Naive thymus-derived CD4-positive, alpha-beta T cell (primary cell): Measurements from ENCODE around the gene GAL. TPM values are rescaled to one million over a fixed set of nuclear protein-coding genes. Genes with fewer than 3 reads are reported as not detected.

Experiments used
- ATAC-seq: fragments of 150-1000 bp; cut with Tn5 transposase; 2 replicates; pipeline ENCODE4 v1.10.0; 2021; ENCODE audit warnings: mild to moderate bottlenecking, moderate library complexity
- CTCF ChIA-PET: fragments of 350-600 bp; sonication (Branson Sonifier 250); formaldehyde crosslinking; loops from one replicate; lab custom pipeline; 2021; ENCODE audit warnings: antibody characterized with exemption; lab: Charles Lee
- POLR2A ChIA-PET: fragments of 350-600 bp; sonication (Branson Sonifier 250); formaldehyde crosslinking; loops from one replicate; lab custom pipeline; 2021; ENCODE audit warnings: antibody characterized with exemption, inconsistent platforms; lab: Charles Lee
- DNase-seq, 9 donors: peaks; one replicate each; pipeline versions ENCODE4 v3.0.0 to v3.0.0-alpha.2; 2020 to 2022; ENCODE audit warnings: mixed read lengths in 1 of 9
- H3K27ac ChIP-seq: one replicate; pipeline ENCODE4 v1.7.0; 2013; ENCODE audit warnings: mild to moderate bottlenecking, low read depth, low read length, moderate library complexity
- H3K27me3 ChIP-seq, 2 donors: one replicate each; pipeline ENCODE4 v1.7.0; 2013; ENCODE audit warnings: low read length in 2 of 2, mild to moderate bottlenecking in 2 of 2, moderate library complexity in 2 of 2; ENCODE audit not compliant: control insufficient read depth in 2 of 2, insufficient read depth in 2 of 2
- H3K36me3 ChIP-seq, 3 experiments: 1 replicate in 2 of 3; 2 replicates in 1 of 3; pipeline ENCODE4 v1.7.0; 2013; ENCODE audit warnings: low read length in 3 of 3, mild to moderate bottlenecking in 3 of 3, moderate library complexity in 1 of 3; ENCODE audit not compliant: insufficient read depth in 3 of 3, control insufficient read depth in 2 of 3
- H3K4me1 ChIP-seq, 2 donors: one replicate each; pipeline ENCODE4 v1.7.0; 2013; ENCODE audit warnings: low read length in 2 of 2, mild to moderate bottlenecking in 2 of 2, moderate library complexity in 1 of 2; ENCODE audit not compliant: control insufficient read depth in 2 of 2, insufficient read depth in 2 of 2
- H3K4me3 ChIP-seq: 2 replicates; pipeline ENCODE4 v1.7.0; 2013; ENCODE audit warnings: mild to moderate bottlenecking, low read length
- H3K9me3 ChIP-seq, 3 experiments: 1 replicate in 2 of 3; 2 replicates in 1 of 3; pipeline ENCODE4 v1.7.0; 2013; ENCODE audit warnings: low read length in 3 of 3; ENCODE audit not compliant: control insufficient read depth in 2 of 3
- H3K27ac Mint-ChIP-seq, 9 donors: one replicate each; pipeline ENCODE4 v1.8.0; 2020 to 2022; ENCODE audit warnings: mixed read lengths in 9 of 9, mild to moderate bottlenecking in 8 of 9, moderate library complexity in 5 of 9, inconsistent platforms in 2 of 9
- H3K27me3 Mint-ChIP-seq, 5 donors: one replicate each; pipeline ENCODE4 v1.8.0; 2021 to 2022; ENCODE audit warnings: mixed read lengths in 5 of 5, mild to moderate bottlenecking in 1 of 5
- H3K36me3 Mint-ChIP-seq, 5 donors: one replicate each; pipeline ENCODE4 v1.8.0; 2020 to 2022; ENCODE audit warnings: mixed read lengths in 5 of 5, mild to moderate bottlenecking in 3 of 5, inconsistent platforms in 1 of 5
- H3K4me1 Mint-ChIP-seq, 7 donors: one replicate each; pipeline ENCODE4 v1.8.0; 2020 to 2022; ENCODE audit warnings: mixed read lengths in 7 of 7, mild to moderate bottlenecking in 3 of 7, inconsistent platforms in 1 of 7
- H3K4me3 Mint-ChIP-seq, 10 donors: one replicate each; pipeline ENCODE4 v1.8.0; 2020 to 2022; ENCODE audit warnings: mild to moderate bottlenecking in 10 of 10, mixed read lengths in 10 of 10, moderate library complexity in 6 of 10, inconsistent platforms in 2 of 10
- H3K9me3 Mint-ChIP-seq, 11 donors: one replicate each; pipeline ENCODE4 v1.8.0; 2020 to 2022; ENCODE audit warnings: mixed read lengths in 11 of 11, mild to moderate bottlenecking in 4 of 11, inconsistent platforms in 1 of 11, moderate library complexity in 1 of 11
- intact Hi-C, 2 donors: fragments of 100-400 bp; cut with micrococcal nuclease; formaldehyde crosslinking; loops; one replicate each; pipeline ENCODE4 v1.15.1; 2023
- polyA plus RNA-seq, 2 donors: library from polyadenylated mRNA; unstranded; fragments of 300-500 nt; fragmentation: Illumina TruSeq; gene quantifications; one replicate each; pipeline ENCODE4 v1.2.3, GENCODE V29; 2021
- total RNA-seq, 6 experiments: library from RNA in 5 of 6; stranded (reverse) in 5 of 6; gene quantifications; 1 replicate in 5 of 6; 2 replicates in 1 of 6; pipeline ENCODE4 v1.2.3 and lab custom pipeline; 2021 to 2026

GAL gene
- total and polyA plus RNA-seq, 7 experiments from 2014 or later: not detected

GRCh38 chr11:68698993-68699392 lies 14.6 kb downstream of the GAL start:
- CTCF ChIA-PET: no interaction called here

GRCh38 chr11:68704887-68705286 lies 20.5 kb downstream of the GAL start:
- Histone ChIP-seq H3K4me1 (no peaks in the 10 kb centered on the region), H3K4me3 (no peak overlapping the region), H3K9me3 (no peaks in the 10 kb centered on the region), H3K27ac (no peak overlapping the region), H3K27me3 (no peaks in the 10 kb centered on the region), H3K36me3 (no peaks in the 10 kb centered on the region)
- H3K9me3 Mint-ChIP-seq: no peaks in the 10 kb centered on the region
- H3K4me3 Mint-ChIP-seq: no peak overlapping the region
- ChIA-PET POLR2A (no interaction called here), CTCF (no interaction called here)
- DNase-seq (no peak), ATAC-seq (no peak)
- H3K27ac Mint-ChIP-seq: no peak overlapping the region
- no peaks in the 10 kb centered on the region for H3K4me1 Mint-ChIP-seq
- H3K27me3 Mint-ChIP-seq: peaks cover 0 to 12% (median 0%) of the 10 kb centered on the region in 5 donors
- intact Hi-C loops: no loop called here
- peaks cover 0 to 13% (median 0%) of the 10 kb centered on the region in 5 donors for H3K36me3 Mint-ChIP-seq

More at GRCh38 chr11:68698993-68699392, 14.6 kb downstream of the GAL start:
- Mint-ChIP-seq H3K4me1 (no peaks in the 10 kb centered on the region), H3K27ac (no peak overlapping the region), H3K36me3 (peaks cover 0 to 10% (median 6%) of the 10 kb centered on the region in 5 donors), H3K9me3 (peaks cover 4 to 34% (median 12%) of the 10 kb centered on the region in 11 donors), H3K27me3 (peaks cover 5 to 39% (median 19%) of the 10 kb centered on the region in 5 donors), H3K4me3 (no peak overlapping the region)
- ATAC-seq (no peak), DNase-seq (no peak)
- Histone ChIP-seq H3K9me3 (peaks cover 0 to 5% (median 0%) of the 10 kb centered on the region in 3 experiments), H3K27ac (no peak overlapping the region), H3K36me3 (no peaks in the 10 kb centered on the region), H3K4me3 (no peak overlapping the region), H3K27me3 (no peaks in the 10 kb centered on the region), H3K4me1 (no peaks in the 10 kb centered on the region)
- POLR2A ChIA-PET: no interaction called here
- intact Hi-C loops: no loop called here

- H3K36me3 ChIP-seq: no peaks in the 10 kb centered on the region
- no peaks in the 10 kb centered on the region for H3K4me1 Mint-ChIP-seq
Measured at GRCh38 chr11:68707527-68707926, 23.2 kb downstream of the GAL start.

GRCh38 chr11:68709062-68709461 lies 24.7 kb downstream of the GAL start:
- peaks cover 0 to 21% (median 0%) of the 10 kb centered on the region in 5 donors for H3K36me3 Mint-ChIP-seq
- no peak for ATAC-seq
- CTCF ChIA-PET: no interaction called here
- Histone ChIP-seq H3K27me3 (no peaks in the 10 kb centered on the region), H3K9me3 (no peaks in the 10 kb centered on the region), H3K36me3 (peaks cover 0 to 1% (median 0%) of the 10 kb centered on the region in 3 experiments), H3K4me3 (no peak overlapping the region), H3K4me1 (no peaks in the 10 kb centered on the region), H3K27ac (no peak overlapping the region)
- no peak overlapping the region for H3K4me3 Mint-ChIP-seq
- no peak overlapping the region for H3K27ac Mint-ChIP-seq
- no peaks in the 10 kb centered on the region for H3K27me3 Mint-ChIP-seq
- POLR2A ChIA-PET: no interaction called here
- no peak for DNase-seq
- H3K9me3 Mint-ChIP-seq: no peaks in the 10 kb centered on the region
- intact Hi-C loops: no loop called here
- H3K4me1 Mint-ChIP-seq: no peaks in the 10 kb centered on the region

More at GRCh38 chr11:68707527-68707926, 23.2 kb downstream of the GAL start:
- Histone ChIP-seq H3K27me3 (no peaks in the 10 kb centered on the region), H3K9me3 (no peaks in the 10 kb centered on the region), H3K4me3 (no peak overlapping the region), H3K27ac (no peak overlapping the region), H3K4me1 (no peaks in the 10 kb centered on the region)
- ChIA-PET CTCF (interaction anchor here (1.0 kb wide), 1 partner anchor 36 kb away, joined by 3 read pairs; no protein-coding TSS in a partner anchor), POLR2A (no interaction called here)
- peaks cover 0 to 4% (median 0%) of the 10 kb centered on the region in 5 donors for H3K27me3 Mint-ChIP-seq
- no peak overlapping the region for H3K27ac Mint-ChIP-seq
- intact Hi-C loops: no loop called here
- peaks cover 0 to 19% (median 0%) of the 10 kb centered on the region in 5 donors for H3K36me3 Mint-ChIP-seq
- DNase-seq (no peak), ATAC-seq (no peak)
- H3K4me3 Mint-ChIP-seq: no peak overlapping the region
- H3K9me3 Mint-ChIP-seq: no peaks in the 10 kb centered on the region

GRCh38 chr11:68710409-68710808 lies 26.1 kb downstream of the GAL start:
- H3K4me3 ChIP-seq: no peak overlapping the region
- Mint-ChIP-seq H3K27ac (no peak overlapping the region), H3K36me3 (peaks cover 0 to 23% (median 0%) of the 10 kb centered on the region in 5 donors), H3K4me1 (no peaks in the 10 kb centered on the region), H3K27me3 (no peaks in the 10 kb centered on the region), H3K9me3 (no peaks in the 10 kb centered on the region), H3K4me3 (no peak overlapping the region)
- no peaks in the 10 kb centered on the region for H3K9me3 ChIP-seq
- H3K36me3 ChIP-seq: peaks cover 0 to 5% (median 0%) of the 10 kb centered on the region in 3 experiments
- ChIA-PET POLR2A (no interaction called here), CTCF (no interaction called here)
- intact Hi-C loops: no loop called here
- no peak for DNase-seq
- H3K27ac ChIP-seq: no peak overlapping the region
- no peak for ATAC-seq
- H3K4me1 ChIP-seq: no peaks in the 10 kb centered on the region
- H3K27me3 ChIP-seq: no peaks in the 10 kb centered on the region

GRCh38 chr11:68711114-68711513 lies 26.8 kb downstream of the GAL start:
- Mint-ChIP-seq H3K9me3 (no peaks in the 10 kb centered on the region), H3K27me3 (no peaks in the 10 kb centered on the region), H3K4me1 (no peaks in the 10 kb centered on the region), H3K36me3 (peaks cover 0 to 22% (median 0%) of the 10 kb centered on the region in 5 donors), H3K27ac (no peak overlapping the region), H3K4me3 (no peak overlapping the region)
- no peak for ATAC-seq
- intact Hi-C loops: no loop called here
- Histone ChIP-seq H3K4me1 (no peaks in the 10 kb centered on the region), H3K36me3 (peaks cover 0 to 5% (median 0%) of the 10 kb centered on the region in 3 experiments), H3K4me3 (no peak overlapping the region), H3K9me3 (no peaks in the 10 kb centered on the region), H3K27me3 (no peaks in the 10 kb centered on the region), H3K27ac (no peak overlapping the region)
- CTCF ChIA-PET: no interaction called here
- POLR2A ChIA-PET: no interaction called here
- DNase-seq: no peak
